NB4 (cell line): Measurements from ENCODE around the gene COL4A2.

Experiments
- CTCF ChIP-seq: IDR thresholded peaks from one replicate; pipeline ENCODE4 v1.5.1; 2012; ENCODE audit warnings: low read depth, low read length
- MAX ChIP-seq: IDR thresholded peaks from 2 replicates; pipeline ENCODE4 v1.6.1; 2011; ENCODE audit warnings: low read depth, low read length

- TF ChIP-seq MAX (peak; percentile 94), CTCF (peak; percentile 92)
Measured at GRCh38 chr13:110412132-110412914, 105.2 kb downstream of the COL4A2 start.
